Panc1 (cell line): ENCODE measurements around the gene ETFBKMT. TPM values are rescaled to one million over a fixed set of nuclear protein-coding genes. Genes with fewer than 3 reads are reported as not detected.
A peak's percentile ranks its signal among the peaks of the same experiment; 100 is the strongest.
"Not testable (repeated sequence)": the region's sequence is repeated elsewhere in the genome, so short reads cannot be mapped to it uniquely, and the experiment has no call there.

ENCODE experiments used
- ATAC-seq: fragments of 200-7000 bp; cut with Tn5 transposase; 2 replicates; pipeline ENCODE4 v1.9.1; 2020; ENCODE audit warnings: mild to moderate bottlenecking, moderate library complexity
- BruUV-seq: library from RNA; stranded (reverse); fragments of 400-500 nt; replicated peaks from 2 replicates; lab custom pipeline; 2021; lab: Mats Ljungman, UMichigan
- CTCF ChIA-PET: fragments of 300-600 bp; sonication (Branson Sonifier 250); formaldehyde crosslinking; loops from one replicate; lab custom pipeline; 2022; ENCODE audit warnings: antibody characterized with exemption; lab: Charles Lee
- POLR2A ChIA-PET: fragments of 300-600 bp; sonication (Branson Sonifier 250); formaldehyde crosslinking; loops from one replicate; lab custom pipeline; 2022; ENCODE audit warnings: antibody characterized with exemption; lab: Charles Lee
- DNase-seq: peaks from one replicate; pipeline ENCODE4 v3.0.0-alpha.2; 2010; ENCODE audit warnings: low read depth, low spot score
- H3K27ac ChIP-seq: 2 replicates; pipeline ENCODE4 v1.5.1; 2011; ENCODE audit warnings: mild to moderate bottlenecking, low read length, inconsistent platforms
- H3K27me3 ChIP-seq: fragments of 200-500 bp; sonication (Bioruptor generic); 2 replicates; pipeline ENCODE4 v1.6.0; 2014; ENCODE audit warnings: low read length, inconsistent platforms; ENCODE audit not compliant: control insufficient read depth, insufficient read depth
- H3K36me3 ChIP-seq: fragments of 200-500 bp; sonication (Bioruptor generic); 2 replicates; pipeline ENCODE4 v1.5.1; 2014; ENCODE audit warnings: inconsistent platforms, mild to moderate bottlenecking, low read length, moderate library complexity; ENCODE audit not compliant: control insufficient read depth, insufficient read depth
- H3K4me1 ChIP-seq: 2 replicates; pipeline ENCODE4 v1.5.1; 2011; ENCODE audit warnings: inconsistent platforms, mild to moderate bottlenecking, low read length, moderate library complexity; ENCODE audit not compliant: control insufficient read depth, insufficient read depth
- H3K4me3 ChIP-seq, 2 experiments: 2 replicates each; pipeline ENCODE4 v1.5.1; 2011 to 2012; ENCODE audit warnings: low read depth in 2 of 2, low read length in 2 of 2, mild to moderate bottlenecking in 2 of 2, inconsistent platforms in 1 of 2, moderate library complexity in 1 of 2
- H3K9me3 ChIP-seq: fragments of 200-500 bp; sonication (Bioruptor generic); 2 replicates; pipeline ENCODE4 v1.5.1; 2014; ENCODE audit warnings: low read depth, mild to moderate bottlenecking, inconsistent platforms, low read length, moderate library complexity; ENCODE audit not compliant: control insufficient read depth, insufficient read depth
- CTCF ChIP-seq: fragments of 450-650 bp; IDR thresholded peaks from 2 replicates; pipeline ENCODE4 v1.5.1; 2017; ENCODE audit warnings: mild to moderate bottlenecking
- POLR2AphosphoS5 ChIP-seq: IDR thresholded peaks from 2 replicates; pipeline ENCODE4 v1.6.1; 2012; ENCODE audit warnings: mild to moderate bottlenecking, low read depth, low read length, moderate library complexity
- REST ChIP-seq, 2 experiments: IDR thresholded peaks; 2 replicates each; pipeline ENCODE4 v1.6.1; 2011 to 2012; ENCODE audit warnings: low read depth in 2 of 2, control low read depth in 1 of 2, low read length in 1 of 2, mild to moderate bottlenecking in 1 of 2, moderate library complexity in 1 of 2; ENCODE audit not compliant: insufficient read depth in 1 of 2
- SIN3A ChIP-seq: IDR thresholded peaks from 2 replicates; pipeline ENCODE4 v1.6.1; 2012; ENCODE audit warnings: low read depth, mild to moderate bottlenecking, low read length, moderate library complexity, borderline replicate concordance; ENCODE audit not compliant: insufficient read depth
- TCF7L2 ChIP-seq: IDR thresholded peaks from 2 replicates; pipeline ENCODE4 v1.6.1; 2011; ENCODE audit warnings: mild to moderate bottlenecking, low read depth, low read length, inconsistent platforms
- in situ Hi-C: cut with HindIII; loops from 2 replicates; pipeline ENCODE4 v1.10.0; 2016; ENCODE audit warnings: low sequenced_read_pairs, low pct_unique_long_range_greater_than_20kb
- intact Hi-C: fragments of 100-400 bp; cut with micrococcal nuclease; formaldehyde crosslinking; loops from one replicate; pipeline ENCODE4 v1.10.0; 2022; ENCODE audit not compliant: unreplicated experiment
- total RNA-seq: library from RNA; stranded (reverse); gene quantifications from one replicate; pipeline ENCODE4 v1.2.1, GENCODE V29; 2021; ENCODE audit not compliant: unreplicated experiment

Gene ETFBKMT
- total RNA-seq, 1 experiment from 2014 or later: 1.5 TPM

GRCh38 chr12:31714406-31715271, 55.2 kb downstream of the ETFBKMT start:
- Histone ChIP-seq H3K4me1 (peaks cover 7% of the 10 kb centered on the region; the same call in 1 of the 2 replicates), H3K27me3 (no peaks in the 10 kb centered on the region), H3K9me3 (no peaks in the 10 kb centered on the region), H3K36me3 (no peaks in the 10 kb centered on the region), H3K4me3 (no peak overlapping the region), H3K27ac (peak overlapping the region; percentile 74)
- in situ Hi-C loops: no loop called here
- no peak for DNase-seq
- intact Hi-C loops: no loop called here
- BruUV-seq: no TSS peak
- ChIA-PET POLR2A (interaction anchor here (0.7 kb wide), 2 partner anchors 14 to 18 kb away, joined by 3 read pairs; partner anchors contain the start of gene AMN1), CTCF (interaction anchor here (0.6 kb wide), 1 partner anchor 21 kb away, joined by 9 read pairs; no protein-coding TSS in a partner anchor)
- TF ChIP-seq REST (IDR thresholded peaks at IDR 0.05; ENCODE audit: insufficient read depth in 1 of 2, low read depth in 2 of 2, low read length in 1 of 2) (no peak), CTCF (no peak), TCF7L2 (no peak), POLR2AphosphoS5 (no peak), SIN3A (no peak)
- peak; percentile 54 for ATAC-seq

- intact Hi-C loops: no loop called here
- Histone ChIP-seq H3K4me3 (peak overlapping the region in 1 of 2 experiments; percentile 3; a peak in 1 of 4 replicates), H3K9me3 (no peaks in the 10 kb centered on the region), H3K27ac (peak overlapping the region; percentile 74), H3K36me3 (no peaks in the 10 kb centered on the region), H3K4me1 (peaks cover 7% of the 10 kb centered on the region; the same call in 1 of the 2 replicates), H3K27me3 (no peaks in the 10 kb centered on the region)
- POLR2A ChIA-PET: interaction anchor here (0.7 kb wide), 1 partner anchor 13 kb away, joined by 3 read pairs; the partner anchor contains the start of gene AMN1
- no TSS peak for BruUV-seq
- CTCF ChIA-PET: interaction anchor here (0.6 kb wide), 1 partner anchor 21 kb away, joined by 9 read pairs; no protein-coding TSS in a partner anchor
- no peak for DNase-seq
- in situ Hi-C loops: no loop called here
- ATAC-seq: peak; percentile 80
- no peak for TF ChIP-seq REST (IDR thresholded peaks at IDR 0.05; ENCODE audit: insufficient read depth in 1 of 2, low read depth in 2 of 2, low read length in 1 of 2)
- TF ChIP-seq SIN3A: no peak
- TF ChIP-seq TCF7L2: no peak
- TF ChIP-seq CTCF: no peak
- TF ChIP-seq POLR2AphosphoS5: no peak
These were observed 55.9 kb downstream of the ETFBKMT start for GRCh38 chr12:31715283-31715825.

DNA sequence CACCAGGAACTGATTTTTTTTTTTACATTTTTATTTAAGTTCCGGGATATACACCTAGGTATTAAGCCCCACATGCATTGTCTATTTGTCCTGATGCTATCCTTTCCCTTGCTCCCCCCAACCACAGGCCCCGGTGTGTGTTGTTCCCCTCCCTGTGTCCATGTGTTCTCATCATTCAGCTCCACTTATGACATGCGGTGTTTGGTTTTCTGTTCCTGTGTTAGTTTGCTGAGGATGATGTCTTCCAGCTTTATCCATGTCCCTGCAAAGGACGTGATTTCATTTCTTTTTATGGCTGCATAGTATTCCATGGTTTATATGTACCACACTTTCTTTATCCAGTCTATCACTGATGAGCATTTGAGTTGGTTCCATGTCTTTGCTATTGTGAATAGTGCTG, 57.5 kb downstream of the ETFBKMT start:
- POLR2A ChIA-PET, CTCF ChIA-PET, H3K36me3 ChIP-seq, DNase-seq, BruUV-seq, H3K27me3 ChIP-seq, in situ Hi-C loops, H3K27ac ChIP-seq, intact Hi-C loops, H3K4me3 ChIP-seq, H3K9me3 ChIP-seq, ATAC-seq: not testable (repeated sequence)
- H3K4me1 ChIP-seq: peaks cover 10% of the 10 kb centered on the region
